Parathyroid adenoma (tissue), 2 donors: Measurements from ENCODE around the gene COL20A1.

Experiments used
- H2AFZ ChIP-seq: fragments of 300-600 bp; sonication (generic); one replicate; pipeline ENCODE4 v1.7.0; 2017; ENCODE audit warnings: antibody characterized with exemption, mild to moderate bottlenecking
- H3K27ac ChIP-seq: fragments of 300-600 bp; sonication (generic); one replicate; pipeline ENCODE4 v1.7.0; 2017
- H3K27me3 ChIP-seq: fragments of 300-600 bp; sonication (generic); one replicate; pipeline ENCODE4 v1.7.0; 2017; ENCODE audit warnings: low read length; ENCODE audit not compliant: control insufficient read depth, insufficient read depth
- H3K36me3 ChIP-seq: fragments of 300-600 bp; sonication (generic); one replicate; pipeline ENCODE4 v1.7.0; 2017; ENCODE audit warnings: low read length; ENCODE audit not compliant: control insufficient read depth, insufficient read depth
- H3K4me1 ChIP-seq: fragments of 300-600 bp; sonication (generic); one replicate; pipeline ENCODE4 v1.7.0; 2017; ENCODE audit warnings: control low read depth
- H3K4me2 ChIP-seq: fragments of 300-600 bp; sonication (generic); one replicate; pipeline ENCODE4 v1.7.0; 2017; ENCODE audit warnings: low read length
- H3K4me3 ChIP-seq: fragments of 300-600 bp; sonication (generic); one replicate; pipeline ENCODE4 v1.7.0; 2017; ENCODE audit warnings: low read depth, low read length
- H3K79me2 ChIP-seq: fragments of 300-600 bp; sonication (generic); one replicate; pipeline ENCODE4 v1.7.0; 2017; ENCODE audit warnings: control low read depth
- H3K9ac ChIP-seq: fragments of 300-600 bp; sonication (generic); one replicate; pipeline ENCODE4 v1.7.0; 2017; ENCODE audit warnings: mild to moderate bottlenecking
- H3K9me3 ChIP-seq: fragments of 300-600 bp; sonication (generic); one replicate; pipeline ENCODE4 v1.7.0; 2017; ENCODE audit warnings: low read length; ENCODE audit not compliant: control insufficient read depth
- CTCF ChIP-seq: fragments of 300-600 bp; sonication (generic); IDR thresholded peaks from one replicate; pipeline ENCODE4 v1.7.0; 2017; ENCODE audit warnings: antibody characterized with exemption, mild to moderate bottlenecking
- donor health status: primary hyperparathyroidism.

Gene COL20A1

DNA sequence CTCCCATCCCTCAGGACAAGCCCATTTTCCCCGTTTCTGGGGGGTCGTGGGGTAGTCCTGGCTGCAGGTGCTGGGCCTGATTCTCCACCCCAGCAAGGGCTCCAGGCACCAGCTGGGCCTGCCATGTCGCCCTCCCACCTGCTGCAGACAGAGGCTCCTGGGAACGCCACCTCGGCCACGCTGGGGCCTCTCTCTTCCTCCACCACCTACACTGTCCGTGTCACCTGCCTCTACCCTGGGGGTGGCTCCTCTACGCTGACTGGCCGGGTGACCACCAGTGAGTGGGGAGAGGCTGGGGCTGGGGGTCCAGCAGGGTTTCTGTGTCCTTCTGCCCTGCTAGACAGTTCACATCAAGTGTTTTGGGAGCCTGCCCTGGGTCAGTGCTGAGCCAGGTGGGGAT is 19.3 kb downstream of the COL20A1 start:
- no peak overlapping the region for H2AFZ ChIP-seq
- H3K36me3 ChIP-seq = no peaks in the 10 kb centered on the region
- no peak overlapping the region for H3K4me3 ChIP-seq
- H3K9ac ChIP-seq = no peak overlapping the region
- H3K27me3 ChIP-seq = no peaks in the 10 kb centered on the region
- H3K9me3 ChIP-seq = no peaks in the 10 kb centered on the region
- peaks cover 27% of the 10 kb centered on the region for H3K4me1 ChIP-seq
- no peaks in the 10 kb centered on the region for H3K79me2 ChIP-seq
- no peak for TF ChIP-seq CTCF
- H3K4me2 ChIP-seq = no peak overlapping the region
- no peak overlapping the region for H3K27ac ChIP-seq

DNA sequence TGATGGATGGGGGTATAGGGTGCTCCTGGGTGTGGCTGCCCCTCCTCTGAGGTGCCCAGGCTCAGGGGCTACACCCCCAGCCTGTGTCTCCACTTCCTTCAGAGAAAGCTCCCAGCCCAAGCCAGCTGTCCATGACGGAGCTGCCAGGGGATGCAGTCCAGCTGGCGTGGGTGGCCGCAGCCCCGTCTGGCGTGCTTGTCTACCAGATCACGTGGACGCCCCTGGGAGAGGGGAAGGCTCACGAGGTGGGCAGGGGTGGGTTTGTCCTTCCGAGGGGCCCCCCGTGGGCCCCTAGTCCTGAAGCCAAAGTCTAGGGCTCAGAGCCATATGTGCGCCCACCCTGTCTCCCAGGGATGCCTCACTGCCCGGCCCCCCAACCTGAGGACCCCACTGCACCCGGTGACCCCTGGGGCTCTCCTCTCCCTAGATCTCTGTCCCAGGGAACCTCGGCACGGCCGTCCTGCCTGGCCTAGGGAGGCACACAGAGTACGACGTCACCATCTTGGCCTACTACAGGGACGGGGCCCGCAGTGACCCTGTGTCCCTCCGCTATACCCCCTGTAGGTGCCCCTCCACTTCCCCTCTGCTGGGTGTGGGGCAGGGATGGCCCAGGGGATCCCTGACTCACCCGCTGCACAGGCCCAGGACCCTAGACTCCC is 19.8 kb downstream of the COL20A1 start:
- no peaks in the 10 kb centered on the region for H3K27me3 ChIP-seq
- no peak overlapping the region for H3K4me3 ChIP-seq
- no peaks in the 10 kb centered on the region for H3K9me3 ChIP-seq
- no peak for TF ChIP-seq CTCF
- no peak overlapping the region for H3K4me2 ChIP-seq
- no peak overlapping the region for H3K9ac ChIP-seq
- peaks cover 29% of the 10 kb centered on the region for H3K4me1 ChIP-seq
- no peak overlapping the region for H2AFZ ChIP-seq
- no peak overlapping the region for H3K27ac ChIP-seq
- H3K79me2 ChIP-seq = no peaks in the 10 kb centered on the region
- no peaks in the 10 kb centered on the region for H3K36me3 ChIP-seq

- H3K27ac ChIP-seq = no peak overlapping the region
- H3K27me3 ChIP-seq = no peaks in the 10 kb centered on the region
- H3K4me1 ChIP-seq = peaks cover 32% of the 10 kb centered on the region
- no peaks in the 10 kb centered on the region for H3K9me3 ChIP-seq
- no peak overlapping the region for H3K9ac ChIP-seq
- no peak for TF ChIP-seq CTCF
- H2AFZ ChIP-seq = no peak overlapping the region
- H3K4me3 ChIP-seq = no peak overlapping the region
- peaks cover under 1% of the 10 kb centered on the region for H3K79me2 ChIP-seq
- H3K36me3 ChIP-seq = no peaks in the 10 kb centered on the region
- no peak overlapping the region for H3K4me2 ChIP-seq
Measured at GRCh38 chr20:63313349-63314014, 20.5 kb downstream of the COL20A1 start.

DNA sequence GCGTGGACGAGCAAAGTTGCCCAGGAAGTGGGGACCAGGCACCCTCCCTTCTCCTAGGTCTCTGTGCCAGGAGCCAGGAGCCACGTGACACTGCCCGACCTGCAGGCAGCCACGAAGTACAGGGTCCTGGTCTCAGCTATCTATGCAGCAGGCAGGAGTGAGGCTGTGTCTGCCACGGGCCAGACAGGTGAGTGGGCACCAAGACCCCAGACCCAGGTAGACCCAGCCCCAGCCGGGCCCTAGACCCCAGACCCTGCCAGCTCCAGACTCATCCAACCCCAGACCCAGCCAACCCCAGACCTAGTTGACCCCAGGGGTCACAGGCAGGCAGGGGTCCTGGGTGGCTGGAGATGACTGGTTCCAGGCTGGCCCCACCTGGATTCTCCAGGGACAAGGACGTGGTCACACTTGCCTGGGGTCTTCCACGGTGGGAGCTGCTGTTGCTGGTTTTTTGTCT is 21.1 kb downstream of the COL20A1 start:
- Histone ChIP-seq H3K27me3 (no peaks in the 10 kb centered on the region), H3K9me3 (no peaks in the 10 kb centered on the region), H3K27ac (no peak overlapping the region), H3K36me3 (no peaks in the 10 kb centered on the region), H3K4me2 (no peak overlapping the region), H3K4me1 (peaks cover 31% of the 10 kb centered on the region), H3K9ac (no peak overlapping the region), H2AFZ (no peak overlapping the region), H3K79me2 (peaks cover 3% of the 10 kb centered on the region), H3K4me3 (no peak overlapping the region)
- TF ChIP-seq CTCF = no peak
